GM13976 (cell line): Measurements from ENCODE around the gene VCP.

Experiments
- DNase-seq: peaks from one replicate; pipeline ENCODE4 v3.0.0; 2012; ENCODE audit warnings: low spot score
- in situ Hi-C: fragments of 300-500 bp; cut with MboI; formaldehyde crosslinking; loops from one replicate; pipeline ENCODE4 v1.12.0; 2022; ENCODE audit warnings: low sequenced_read_pairs, mixed read lengths, inconsistent platforms; ENCODE audit not compliant: unreplicated experiment
- TF ChIP-seq, protein P1 (sequence below): IDR thresholded peaks from 2 replicates; pipeline ENCODE4 v1.5.1; 2012; ENCODE audit warnings: borderline replicate concordance, mild to moderate bottlenecking; ENCODE audit not compliant: insufficient read depth; ENCODE audit errors: extremely low read depth, missing control alignments, control extremely low read depth

Gene VCP

DNA sequence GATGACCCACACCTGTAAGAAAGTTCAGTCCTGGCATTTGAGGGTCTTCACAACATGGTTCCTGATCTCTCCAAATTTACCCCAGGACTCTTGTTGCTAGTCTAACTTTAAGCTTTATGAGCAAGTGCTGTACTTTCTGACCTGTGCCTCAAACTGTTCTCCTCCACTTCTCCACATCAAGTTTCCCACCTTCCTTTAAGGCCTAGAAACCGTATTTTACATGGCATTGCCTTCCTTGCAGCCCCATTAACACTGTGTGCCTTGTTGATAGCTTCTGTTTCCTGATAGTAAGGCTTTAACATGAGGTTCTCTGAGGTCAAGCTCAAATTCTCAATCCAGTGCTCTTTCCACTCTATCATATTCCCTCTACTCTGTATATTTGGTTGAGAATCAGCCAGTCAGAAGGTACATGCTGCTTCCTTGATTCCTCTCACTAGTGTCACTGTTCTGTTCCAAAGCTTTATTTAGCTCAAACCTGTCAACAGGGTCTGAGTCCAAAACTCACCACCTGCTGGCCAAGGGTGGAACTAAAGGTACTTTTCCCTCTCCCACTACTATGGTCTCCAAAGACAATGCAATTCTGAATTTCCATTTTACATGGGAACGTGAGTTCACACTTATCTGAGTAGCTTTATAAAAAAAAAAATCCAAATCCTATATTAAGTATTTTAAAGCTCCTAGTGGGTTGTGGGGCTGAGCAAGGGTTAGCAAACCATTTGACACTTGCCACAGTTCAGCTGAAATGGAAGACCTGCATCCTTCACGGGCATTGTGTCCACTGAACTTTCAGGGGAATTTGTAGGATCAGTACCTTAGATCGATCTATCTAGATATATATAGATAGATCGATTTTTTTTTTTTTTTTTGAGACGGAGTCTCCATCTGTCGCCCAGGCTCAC lies 21.1 kb downstream of the VCP start:
- TF ChIP-seq, protein P1, sequence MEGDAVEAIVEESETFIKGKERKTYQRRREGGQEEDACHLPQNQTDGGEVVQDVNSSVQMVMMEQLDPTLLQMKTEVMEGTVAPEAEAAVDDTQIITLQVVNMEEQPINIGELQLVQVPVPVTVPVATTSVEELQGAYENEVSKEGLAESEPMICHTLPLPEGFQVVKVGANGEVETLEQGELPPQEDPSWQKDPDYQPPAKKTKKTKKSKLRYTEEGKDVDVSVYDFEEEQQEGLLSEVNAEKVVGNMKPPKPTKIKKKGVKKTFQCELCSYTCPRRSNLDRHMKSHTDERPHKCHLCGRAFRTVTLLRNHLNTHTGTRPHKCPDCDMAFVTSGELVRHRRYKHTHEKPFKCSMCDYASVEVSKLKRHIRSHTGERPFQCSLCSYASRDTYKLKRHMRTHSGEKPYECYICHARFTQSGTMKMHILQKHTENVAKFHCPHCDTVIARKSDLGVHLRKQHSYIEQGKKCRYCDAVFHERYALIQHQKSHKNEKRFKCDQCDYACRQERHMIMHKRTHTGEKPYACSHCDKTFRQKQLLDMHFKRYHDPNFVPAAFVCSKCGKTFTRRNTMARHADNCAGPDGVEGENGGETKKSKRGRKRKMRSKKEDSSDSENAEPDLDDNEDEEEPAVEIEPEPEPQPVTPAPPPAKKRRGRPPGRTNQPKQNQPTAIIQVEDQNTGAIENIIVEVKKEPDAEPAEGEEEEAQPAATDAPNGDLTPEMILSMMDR = peak; percentile 33
- in situ Hi-C loops = no loop called here
- peak; percentile 63 for DNase-seq

DNA sequence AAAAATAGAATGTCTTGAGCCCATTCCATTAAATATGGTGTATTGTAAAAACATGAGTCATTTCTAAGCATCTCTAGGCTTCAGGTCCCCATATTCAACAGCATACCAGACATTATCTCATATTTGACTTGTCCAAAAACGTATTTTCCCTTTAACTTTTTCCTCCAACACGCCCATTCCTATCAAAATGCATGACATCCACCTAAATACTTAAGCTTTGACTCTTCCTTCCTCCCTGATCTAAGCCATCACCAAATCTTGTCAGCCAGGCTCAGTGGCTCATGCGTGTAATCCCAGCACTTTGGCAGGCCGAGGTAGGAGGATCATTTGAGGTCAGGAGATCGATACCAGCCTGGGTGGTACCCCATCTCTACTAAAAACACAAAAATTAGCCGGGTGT lies 23.9 kb downstream of the VCP start:
- DNase-seq = no peak
- TF ChIP-seq, protein P1 = no peak
- in situ Hi-C loops = loop anchor here (10.0 kb wide), 1 partner anchor 144 kb away; no protein-coding TSS in a partner anchor

DNA sequence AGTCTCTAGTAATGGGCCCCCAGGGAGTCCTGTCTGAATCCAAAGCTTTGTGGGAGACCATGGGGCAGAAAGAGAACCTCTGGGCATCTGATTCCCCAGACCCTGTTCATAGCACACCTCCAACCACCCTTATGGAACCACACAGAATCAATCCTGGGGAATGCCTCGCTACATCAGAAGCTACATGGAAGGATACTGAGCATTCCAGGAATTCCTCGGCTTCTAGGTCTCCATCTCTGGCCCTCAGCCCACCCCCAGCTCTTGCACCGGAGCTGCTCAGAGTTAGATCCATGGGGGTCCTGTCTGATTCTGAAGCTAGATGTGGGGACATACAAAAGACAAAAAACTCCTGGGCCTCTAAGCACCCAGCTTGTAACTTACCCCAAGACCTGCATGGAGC lies 28.4 kb downstream of the VCP start:
- in situ Hi-C loops = loop anchor here (10.0 kb wide), 1 partner anchor 139 kb away; no protein-coding TSS in a partner anchor
- TF ChIP-seq, protein P1 = no peak
- no peak for DNase-seq

DNA sequence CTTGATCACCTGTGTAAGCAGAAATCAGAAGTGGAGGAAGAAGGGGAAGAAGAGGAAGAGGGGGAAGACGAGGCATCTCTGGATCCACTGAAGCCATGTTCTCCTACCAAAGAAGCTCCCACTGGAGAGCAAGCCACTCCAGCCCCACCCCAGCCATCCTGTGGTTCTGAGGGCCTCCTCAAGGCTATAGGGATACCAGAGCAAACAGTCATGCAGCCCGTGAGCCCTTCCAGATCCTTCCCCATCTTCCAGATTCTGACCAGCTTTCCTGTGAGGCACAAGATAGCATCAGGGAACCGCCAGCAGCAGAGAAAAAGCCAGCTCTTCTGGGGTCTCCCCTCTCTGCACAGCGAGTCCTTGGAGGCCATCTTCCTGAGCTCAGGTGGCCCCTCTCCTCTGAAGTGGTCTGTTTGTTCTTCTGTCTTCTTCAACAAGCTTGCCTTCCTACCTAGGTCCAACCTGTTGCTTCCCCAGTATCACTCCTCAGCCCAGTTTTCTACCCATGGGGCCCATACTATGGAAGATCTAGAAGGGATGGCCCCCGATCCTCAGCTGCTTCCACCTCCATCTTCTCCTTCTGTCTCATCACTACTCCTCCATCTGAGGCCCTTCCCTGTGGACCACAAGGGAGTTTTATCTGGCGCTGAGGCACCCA lies 29.4 kb downstream of the VCP start:
- no peak for DNase-seq
- TF ChIP-seq, protein P1 = no peak
- in situ Hi-C loops = loop anchor here (10.0 kb wide), 1 partner anchor 138 kb away; no protein-coding TSS in a partner anchor

DNA sequence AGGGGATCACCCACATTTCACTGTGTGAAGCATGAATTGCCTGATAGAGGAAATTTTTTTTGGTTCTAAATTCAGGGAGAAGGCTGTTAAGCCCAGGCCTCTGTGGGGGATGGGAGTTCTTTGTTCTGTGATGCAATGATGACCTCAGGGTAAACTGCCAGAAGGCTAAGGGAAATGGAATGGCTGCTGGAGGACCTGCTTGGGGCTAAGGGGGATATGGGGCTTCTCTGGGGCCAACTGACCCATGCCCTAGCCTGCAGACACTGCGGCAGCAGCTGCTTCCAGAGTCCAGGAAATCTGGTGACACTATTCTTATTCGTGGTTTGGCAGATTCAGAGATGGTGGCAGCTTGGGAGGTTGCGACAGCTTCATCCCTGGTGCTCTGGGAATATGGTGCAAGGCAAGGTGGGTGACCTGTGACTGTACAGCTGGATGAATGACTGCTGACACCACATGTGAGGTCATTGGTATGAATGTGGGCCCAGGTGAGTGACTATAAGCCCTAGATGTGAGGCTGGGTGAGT lies 30.3 kb downstream of the VCP start:
- no peak for DNase-seq
- in situ Hi-C loops = loop anchor here (10.0 kb wide), 1 partner anchor 137 kb away; no protein-coding TSS in a partner anchor
- TF ChIP-seq, protein P1 = no peak
